Activated CD4-positive, alpha-beta T cell treated with anti-CD3 and anti-CD28 coated beads for 24 hours (primary cell): ENCODE results near the gene OTOGL.
"Not testable (repeated sequence)": the region's sequence is repeated elsewhere in the genome, so short reads cannot be mapped to it uniquely, and the experiment has no call there.

Experiments used
- DNase-seq, 2 donors: peaks; one replicate each; pipeline ENCODE4 v3.0.0-alpha.2; 2020; ENCODE audit warnings: low read depth in 2 of 2

The OTOGL gene

GRCh38 chr12:80120994-80121393 lies 21.7 kb downstream of the OTOGL start:
- DNase-seq: no peak

DNA sequence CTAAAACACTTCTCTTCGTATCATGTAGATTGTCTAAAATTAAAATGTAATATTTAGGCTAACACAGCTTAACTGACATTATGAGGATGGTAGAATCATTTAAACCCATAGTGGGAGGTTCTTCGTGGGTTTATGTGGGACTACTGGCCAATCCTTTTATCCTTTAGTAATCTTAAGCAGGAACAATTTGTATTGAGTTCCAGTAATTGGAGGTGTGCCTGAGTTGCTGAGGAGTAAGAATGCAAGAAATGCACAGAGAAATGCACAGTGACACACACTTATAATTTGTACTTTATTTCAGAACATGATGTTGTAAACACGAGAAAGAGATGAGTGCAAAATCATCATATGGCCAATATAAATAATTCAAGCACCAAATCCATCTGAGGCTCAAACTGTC lies 22.3 kb downstream of the OTOGL start:
- no peak for DNase-seq

- DNase-seq: no peak
Observed at GRCh38 chr12:80129895-80130530, 30.7 kb downstream of the OTOGL start.

DNA sequence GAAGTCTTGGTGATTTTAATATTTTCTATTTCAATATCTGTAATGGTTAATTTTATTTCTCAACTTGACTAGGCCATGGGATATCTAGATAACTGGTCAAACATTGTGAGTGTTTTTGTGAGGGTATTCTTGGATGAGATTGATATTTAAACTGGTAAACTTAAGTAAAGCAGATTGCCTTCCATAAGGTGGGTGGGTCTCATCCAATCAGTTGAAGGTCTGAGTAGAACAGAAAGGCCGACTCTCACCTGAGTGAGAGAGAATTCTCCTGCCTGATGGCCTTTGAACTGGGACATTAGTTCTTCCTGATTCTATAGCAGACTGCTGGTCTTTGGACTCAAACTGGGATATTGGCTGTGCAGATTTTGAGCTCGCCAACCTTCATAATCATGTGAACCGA lies 36.3 kb downstream of the OTOGL start:
- no peak for DNase-seq

DNA sequence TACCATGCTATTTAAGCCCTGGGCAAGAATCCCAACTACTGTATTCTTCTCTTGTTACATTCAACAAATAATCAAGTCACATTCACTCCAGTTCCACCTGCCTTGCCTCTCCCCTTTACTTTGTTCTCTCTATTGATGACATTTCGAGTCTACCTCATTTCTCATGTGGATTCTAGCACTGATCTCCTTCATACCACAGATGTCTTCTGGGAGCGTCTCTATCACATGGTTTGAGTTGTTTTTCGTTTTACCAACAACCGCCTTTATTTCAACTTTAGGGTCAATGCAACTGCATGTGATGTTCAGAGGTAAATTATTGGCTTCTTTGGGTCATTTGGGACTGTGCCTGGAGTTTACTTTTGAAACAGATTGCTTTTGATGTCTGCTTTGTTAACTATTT lies 40.7 kb downstream of the OTOGL start:
- DNase-seq: no peak

DNA sequence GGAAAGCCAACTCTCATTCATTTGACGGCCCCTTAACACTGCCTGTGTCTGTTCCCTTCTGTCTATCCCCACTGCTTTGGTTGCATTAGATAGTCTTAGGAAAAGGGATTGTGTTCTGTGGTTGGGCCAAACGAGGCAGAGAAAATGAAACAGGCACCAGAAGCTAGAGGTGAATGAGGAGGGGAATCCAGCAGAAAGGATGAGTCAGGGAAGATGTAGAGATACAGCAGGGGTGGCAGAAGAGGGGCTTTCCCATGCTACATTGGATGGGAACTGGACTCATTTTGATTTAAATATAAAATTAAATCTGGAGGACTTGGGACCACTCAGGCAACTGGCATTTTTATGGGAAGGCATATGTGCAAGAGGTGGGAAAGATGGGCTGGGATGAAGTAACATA lies 43.3 kb downstream of the OTOGL start:
- no peak for DNase-seq

GRCh38 chr12:80143537-80143936 lies 44.2 kb downstream of the OTOGL start:
- DNase-seq: no peak

DNA sequence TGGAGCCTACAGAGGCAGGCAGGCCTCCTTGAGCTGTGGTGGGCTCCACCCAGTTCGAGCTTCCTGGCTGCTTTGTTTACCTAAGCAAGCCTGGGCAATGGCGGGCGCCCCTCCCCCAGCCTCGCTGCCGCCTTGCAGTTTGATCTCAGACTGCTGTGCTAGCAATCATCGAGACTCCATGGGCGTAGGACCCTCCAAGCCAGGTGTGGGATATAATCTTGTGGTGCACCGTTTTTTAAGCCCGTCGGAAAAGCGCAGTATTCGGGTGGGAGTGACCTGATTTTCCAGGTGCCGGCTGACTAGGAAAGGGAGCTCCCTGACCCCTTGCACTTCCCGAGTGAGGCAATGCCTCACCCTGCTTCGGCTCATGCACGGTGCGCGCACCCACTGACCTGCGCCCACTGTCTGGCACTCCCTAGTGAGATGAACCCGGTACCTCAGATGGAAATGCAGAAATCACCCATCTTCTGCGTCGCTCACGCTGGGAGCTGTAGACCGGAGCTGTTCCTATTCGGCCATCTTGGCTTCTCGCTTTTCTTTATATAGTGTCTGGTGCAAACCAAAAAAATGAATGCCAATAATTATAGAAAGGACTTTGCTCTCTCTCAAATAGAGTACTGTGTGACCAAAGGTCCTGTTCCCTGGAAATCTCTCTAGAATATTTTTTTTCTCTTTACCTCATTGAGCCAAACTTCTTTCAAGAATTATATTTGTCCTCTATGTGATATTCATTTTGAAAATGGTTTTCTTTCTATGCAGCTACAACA lies 50.4 kb downstream of the OTOGL start:
- DNase-seq: not testable (repeated sequence)

DNA sequence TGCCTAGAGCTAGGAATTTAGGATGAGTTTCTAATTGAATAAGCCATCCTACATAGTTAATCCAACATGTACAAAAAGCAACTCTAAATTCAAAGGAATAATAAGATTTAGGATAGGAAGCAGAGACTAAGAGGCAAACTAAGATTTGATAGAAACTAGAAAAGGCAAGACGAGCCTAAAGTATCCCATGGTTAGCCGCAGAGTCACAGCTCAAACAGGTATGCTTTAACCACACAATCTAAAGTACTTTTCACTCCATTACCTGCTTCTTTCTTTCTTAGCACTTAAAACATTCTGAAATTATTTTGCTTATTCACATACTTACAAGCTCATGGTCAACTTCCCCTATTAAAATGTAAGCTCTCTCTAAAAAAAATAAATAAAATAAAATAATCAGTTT lies 51.8 kb downstream of the OTOGL start:
- no peak for DNase-seq

DNA sequence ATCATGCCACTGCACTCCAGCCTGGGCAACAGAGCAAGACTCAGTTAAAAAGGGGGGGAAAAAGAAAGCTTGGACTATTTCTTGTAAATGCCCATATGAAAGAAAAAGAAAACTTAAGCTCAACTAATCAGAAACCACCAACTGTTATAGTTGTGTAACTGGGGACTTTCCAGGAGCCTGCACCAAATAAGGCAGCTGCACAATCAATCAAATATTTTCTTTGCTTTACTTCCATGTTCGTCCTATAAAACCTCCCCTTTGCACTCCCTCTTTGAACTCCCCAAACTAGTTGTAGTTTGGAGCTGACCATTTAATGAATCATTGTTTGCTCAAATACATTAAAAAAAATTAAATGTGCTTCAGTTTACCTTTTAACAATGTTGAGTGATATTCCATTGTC lies 54.9 kb downstream of the OTOGL start:
- no peak for DNase-seq

DNA sequence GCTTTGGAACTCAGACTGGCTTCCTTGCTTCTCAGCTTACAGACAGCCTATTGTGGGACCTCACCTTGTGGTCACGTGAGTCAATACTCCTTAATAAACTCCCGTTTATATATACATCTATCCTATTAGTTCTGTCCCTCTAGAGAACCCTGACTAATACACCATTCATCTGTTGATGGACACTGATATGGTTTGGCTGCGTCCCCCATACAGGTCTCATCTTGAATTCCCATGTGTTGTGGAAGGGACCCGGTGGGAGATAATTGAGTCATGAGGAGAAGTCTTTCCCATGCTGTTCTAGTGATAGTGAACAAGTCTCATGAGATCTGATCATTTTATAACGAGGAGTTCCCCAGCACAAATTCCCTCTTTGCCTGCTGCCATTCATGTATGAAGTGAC lies 57.0 kb downstream of the OTOGL start:
- DNase-seq: no peak

DNA sequence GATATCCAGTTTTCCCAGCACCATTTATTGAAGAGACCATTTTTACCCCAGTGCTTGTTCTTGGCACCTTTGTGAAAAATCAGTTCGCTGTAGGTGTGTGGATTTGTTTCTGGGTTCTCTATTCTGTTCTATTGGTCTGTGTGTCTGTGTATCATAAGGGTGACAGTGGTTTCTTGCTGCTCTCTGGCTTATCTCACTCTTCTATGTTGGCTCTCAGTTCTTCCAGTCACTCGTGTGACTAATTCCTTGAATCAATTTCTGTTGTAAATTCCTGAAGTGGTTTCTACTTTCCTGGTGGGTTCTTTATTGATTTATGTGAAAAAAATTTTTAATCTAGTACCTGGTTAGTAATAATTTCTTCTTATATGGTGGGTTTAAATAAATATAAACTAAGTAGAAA lies 58.3 kb downstream of the OTOGL start:
- no peak for DNase-seq

DNA sequence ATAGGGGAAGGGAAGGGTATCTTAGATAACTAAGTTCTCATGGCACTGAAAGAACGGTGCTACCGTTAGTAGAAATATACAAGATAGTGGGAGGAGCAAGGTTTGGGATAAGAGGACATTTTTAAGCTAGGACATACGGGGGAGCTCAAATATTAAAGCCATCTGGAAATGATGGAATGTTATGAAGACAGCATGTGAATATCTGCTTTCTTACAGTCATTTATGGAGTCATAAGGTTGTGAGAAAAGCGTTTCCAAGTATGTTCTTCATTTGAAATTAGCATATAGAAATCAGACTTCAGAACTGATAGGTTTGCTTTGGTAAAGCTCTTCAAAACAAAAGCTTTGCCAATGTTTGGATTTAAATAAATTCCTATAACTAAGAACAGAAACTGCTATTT lies 62.3 kb downstream of the OTOGL start:
- DNase-seq: no peak

- no peak for DNase-seq
Observed at GRCh38 chr12:80162177-80162576, 62.8 kb downstream of the OTOGL start.

GRCh38 chr12:80165746-80166145 lies 66.4 kb downstream of the OTOGL start:
- no peak for DNase-seq

DNA sequence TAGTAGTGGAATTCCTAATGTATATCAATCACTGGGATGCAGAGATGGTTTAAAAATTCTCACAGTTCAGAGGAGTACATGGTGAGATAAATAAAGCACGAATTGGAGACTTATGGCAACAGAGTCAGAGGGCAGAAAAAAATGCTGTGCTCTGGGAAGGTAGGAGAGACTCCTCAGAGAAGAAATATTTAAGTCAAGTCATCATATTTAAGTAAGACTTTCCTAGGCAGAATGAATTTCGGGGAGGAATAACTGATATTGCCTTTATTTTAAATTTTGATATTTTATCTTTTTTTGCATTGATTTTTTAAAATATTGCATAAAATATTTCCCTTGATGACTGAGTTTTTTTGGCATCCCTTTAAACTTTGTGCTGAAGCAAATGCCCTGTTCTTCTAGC lies 67.4 kb downstream of the OTOGL start:
- DNase-seq: no peak

- DNase-seq: no peak
Observed at GRCh38 chr12:80168936-80169335, 69.6 kb downstream of the OTOGL start.

DNA sequence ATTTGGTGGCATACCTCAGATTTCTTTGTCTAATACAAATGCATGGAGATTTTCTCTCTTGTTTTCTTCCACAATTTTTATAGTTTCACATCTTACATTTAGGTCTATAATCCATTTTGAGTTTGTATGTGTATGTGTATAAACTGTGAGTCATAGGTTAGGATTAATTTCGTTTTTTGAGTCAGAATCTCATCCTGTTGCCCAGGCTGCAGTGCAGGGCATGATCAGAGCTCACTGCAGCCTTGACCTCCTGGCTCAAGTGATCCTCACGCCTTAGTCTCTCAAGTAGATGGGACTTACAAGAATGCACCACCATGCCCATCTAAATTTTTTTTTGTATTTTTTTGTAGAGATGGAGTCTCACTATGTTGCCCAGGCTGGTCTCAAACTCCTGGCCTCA lies 71.6 kb downstream of the OTOGL start:
- no peak for DNase-seq

DNA sequence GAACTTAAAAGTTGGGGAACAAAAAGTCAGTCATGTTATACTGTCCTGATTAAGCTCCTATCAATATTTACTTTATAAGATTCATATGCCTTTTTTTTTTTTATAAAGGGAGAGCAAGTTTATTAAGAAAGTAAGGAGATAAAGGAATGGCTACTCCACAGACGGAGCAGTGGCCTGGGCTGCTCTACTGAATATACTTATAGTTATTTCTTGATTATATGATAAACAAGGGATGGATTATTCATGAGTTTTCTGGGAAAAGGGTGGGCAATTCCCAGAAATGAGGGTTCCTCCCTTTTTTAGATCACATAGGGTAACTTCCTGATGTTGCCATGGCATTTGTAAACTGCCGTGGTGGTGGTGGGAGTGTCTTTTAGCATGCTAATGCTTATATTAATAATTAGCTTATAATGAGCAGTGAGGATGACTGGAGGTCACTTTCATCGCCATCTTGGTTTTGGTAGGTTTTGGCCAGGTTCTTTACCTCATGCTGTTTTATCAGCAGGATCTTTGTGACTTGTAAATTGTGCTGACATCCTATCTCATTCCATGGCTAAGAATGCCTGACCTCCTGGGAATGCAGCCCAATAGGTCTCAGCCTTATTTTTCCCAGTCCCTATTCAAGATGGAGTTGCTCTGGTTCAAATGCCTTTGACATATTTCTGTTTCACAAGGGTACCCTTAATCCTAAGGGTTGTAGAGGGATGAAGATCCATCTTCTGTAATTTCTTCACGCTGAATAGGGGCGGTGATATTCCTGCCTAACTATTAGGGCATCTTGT lies 73.9 kb downstream of the OTOGL start:
- DNase-seq: no peak

GRCh38 chr12:80175307-80175930 lies 76.1 kb downstream of the OTOGL start:
- DNase-seq: no peak

DNA sequence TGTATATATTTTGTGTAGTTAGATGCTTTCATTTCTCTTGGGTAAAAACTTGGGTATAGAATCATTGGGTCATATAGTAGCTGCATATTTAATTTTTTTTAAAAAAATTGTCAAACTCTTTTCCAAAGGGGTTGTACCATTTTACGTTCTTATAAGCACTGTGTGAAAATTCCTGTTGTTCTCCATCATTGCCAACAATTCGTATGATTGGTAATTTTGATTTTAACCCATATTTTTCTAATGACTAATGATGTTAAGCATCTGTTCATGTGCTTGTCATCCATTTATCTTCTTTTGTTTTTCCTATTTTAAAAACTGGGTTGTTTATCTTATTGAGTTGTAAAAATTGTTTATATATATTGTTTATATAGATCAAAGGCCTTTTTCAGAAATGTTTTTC lies 77.4 kb downstream of the OTOGL start:
- DNase-seq: no peak

DNA sequence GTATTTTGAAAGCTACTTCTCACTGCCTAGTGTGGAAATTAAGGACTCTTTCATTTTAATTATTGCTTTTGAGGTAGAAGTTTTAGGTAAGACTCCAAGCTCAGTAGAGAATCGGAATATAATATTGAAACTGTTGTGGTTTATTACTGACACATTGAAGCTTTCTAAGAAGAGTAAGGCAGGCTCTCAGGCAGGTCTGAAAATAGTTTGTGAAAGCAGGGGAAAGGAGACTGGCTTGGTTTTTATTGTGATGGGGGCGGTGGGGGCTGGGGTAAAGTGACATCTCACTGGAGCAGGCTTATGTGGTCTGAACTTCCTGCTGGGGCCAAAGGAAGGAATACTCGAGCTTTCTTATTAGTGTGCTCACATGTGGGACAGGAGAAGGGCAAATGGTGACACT lies 79.5 kb downstream of the OTOGL start:
- DNase-seq: no peak

- DNase-seq: no peak
Observed at GRCh38 chr12:80183939-80184338, 84.6 kb downstream of the OTOGL start.
